KBM-7 (cell line): ENCODE measurements around the gene PIMREG.
A peak's percentile ranks its signal among the peaks of the same experiment; 100 is the strongest.

Experiments
- DNase-seq: peaks from one replicate; pipeline ENCODE4 v3.0.0-alpha.2; 2015
- in situ Hi-C: fragments of 300-500 bp; cut with MboI; formaldehyde crosslinking; loops from 2 replicates; pipeline ENCODE4 v1.14.3; 2020; ENCODE audit warnings: low sequenced_read_pairs, low pct_unique_long_range_greater_than_20kb, mixed read lengths

Gene PIMREG

GRCh38 chr17:6435051-6435450, 9.2 kb upstream of the PIMREG start, which contains the start of gene AIPL1:
TSS of gene AIPL1 (minus strand) at chr17:6435121. CDS start at chr17:6435104, 17 bp downstream.
- in situ Hi-C loops = no loop called here
- DNase-seq = no peak

GRCh38 chr17:6435968-6436367, 8.3 kb upstream of the PIMREG start:
- in situ Hi-C loops = no loop called here
- DNase-seq = peak; percentile 74

- no peak for DNase-seq
- in situ Hi-C loops = no loop called here
Measured at GRCh38 chr17:6437466-6437865, 6.8 kb upstream of the PIMREG start.

- DNase-seq = no peak
- in situ Hi-C loops = no loop called here
Measured at GRCh38 chr17:6437956-6438355, 6.3 kb upstream of the PIMREG start.

GRCh38 chr17:6439951-6440350, 4.3 kb upstream of the PIMREG start:
- in situ Hi-C loops = no loop called here
- no peak for DNase-seq

GRCh38 chr17:6442775-6443174, 1.5 kb upstream of the PIMREG start:
- no peak for DNase-seq
- in situ Hi-C loops = no loop called here

- no peak for DNase-seq
- in situ Hi-C loops = no loop called here
Measured at GRCh38 chr17:6444571-6445335, 498 bp downstream of the PIMREG start.

GRCh38 chr17:6446516-6447100, 2.4 kb downstream of the PIMREG start:
- DNase-seq = no peak
- in situ Hi-C loops = no loop called here

GRCh38 chr17:6448473-6448872, 4.2 kb downstream of the PIMREG start:
- no peak for DNase-seq
- in situ Hi-C loops = no loop called here

GRCh38 chr17:6449307-6449706, 5.1 kb downstream of the PIMREG start:
- DNase-seq = no peak
- in situ Hi-C loops = no loop called here

- in situ Hi-C loops = loop anchor here (25.0 kb wide), 1 partner anchor 186 kb away; the partner anchor contains the start of genes KIAA0753 and TXNDC17
Measured at GRCh38 chr17:6450926-6451832, 6.9 kb downstream of the PIMREG start.

GRCh38 chr17:6452471-6453266, 8.4 kb downstream of the PIMREG start:
- no peak for DNase-seq
- in situ Hi-C loops = loop anchor here (25.0 kb wide), 1 partner anchor 185 kb away; the partner anchor contains the start of genes KIAA0753 and TXNDC17

More at GRCh38 chr17:6450926-6451832, 6.9 kb downstream of the PIMREG start:
- peak; percentile 50 for DNase-seq

GRCh38 chr17:6453279-6454024, 9.2 kb downstream of the PIMREG start:
- no peak for DNase-seq
- in situ Hi-C loops = loop anchor here (25.0 kb wide), 1 partner anchor 184 kb away; the partner anchor contains the start of genes KIAA0753 and TXNDC17

GRCh38 chr17:6454495-6455320, 10.5 kb downstream of the PIMREG start:
- no peak for DNase-seq

GRCh38 chr17:6455321-6455705, 11.1 kb downstream of the PIMREG start:
- no peak for DNase-seq
- in situ Hi-C loops = loop anchor here (25.0 kb wide), 1 partner anchor 182 kb away; the partner anchor contains the start of genes KIAA0753 and TXNDC17

More at GRCh38 chr17:6454495-6455320, 10.5 kb downstream of the PIMREG start:
- in situ Hi-C loops = loop anchor here (25.0 kb wide), 1 partner anchor 183 kb away; the partner anchor contains the start of genes KIAA0753 and TXNDC17

GRCh38 chr17:6456321-6456720, 12.1 kb downstream of the PIMREG start:
- DNase-seq = no peak
- in situ Hi-C loops = loop anchor here (25.0 kb wide), 1 partner anchor 181 kb away; the partner anchor contains the start of genes KIAA0753 and TXNDC17
